Upper lobe of right lung (tissue), 1 donor: ENCODE measurements around the gene ARL8B. TPM values are rescaled to one million over a fixed set of nuclear protein-coding genes. Genes with fewer than 3 reads are reported as not detected.
"Not testable (repeated sequence)": the region's sequence is repeated elsewhere in the genome, so short reads cannot be mapped to it uniquely, and the experiment has no call there.

ENCODE experiments used
- ATAC-seq: fragments of 200-7000 bp; cut with Tn5 transposase; one replicate; pipeline ENCODE4 v1.9.1; 2020; ENCODE audit warnings: mild to moderate bottlenecking, moderate library complexity
- DNase-seq: peaks from one replicate; pipeline ENCODE4 v3.0.0-alpha.2; 2020
- H3K27ac ChIP-seq: fragments of 200-600 bp; one replicate; pipeline ENCODE4 v1.8.0; 2022
- H3K27me3 ChIP-seq: fragments of 200-600 bp; one replicate; pipeline ENCODE4 v1.8.0; 2022; ENCODE audit warnings: mild to moderate bottlenecking
- H3K36me3 ChIP-seq: fragments of 200-600 bp; one replicate; pipeline ENCODE4 v1.8.0; 2022
- H3K4me1 ChIP-seq: fragments of 200-600 bp; one replicate; pipeline ENCODE4 v1.8.0; 2022
- H3K4me3 ChIP-seq: fragments of 200-600 bp; one replicate; pipeline ENCODE4 v1.8.0; 2022; ENCODE audit warnings: mild to moderate bottlenecking
- H3K9me3 ChIP-seq: fragments of 200-600 bp; one replicate; pipeline ENCODE4 v1.8.0; 2022
- intact Hi-C: fragments of 100-400 bp; cut with DNase I; formaldehyde crosslinking; loops from one replicate; pipeline ENCODE4 v1.11.0; 2022
- total RNA-seq: library from RNA; stranded (reverse); fragmentation: NEBNext Ultra II Directional; extraction: Animal tissue kit (Norgen Biotek cat#: 25700); gene quantifications from one replicate; pipeline ENCODE4 v1.2.1, GENCODE V29; 2021
- TF ChIP-seq, protein P1 (sequence below): fragments of 200-600 bp; IDR thresholded peaks from one replicate; pipeline ENCODE4 v1.8.0; 2022; ENCODE audit warnings: antibody characterized with exemption
- donor health status: DM: no; HTN: yes; CAD: no; lungs with severe emphysema.

ARL8B gene
- total RNA-seq, 1 donor from 2014 or later: 91.5 TPM

- peaks cover 18% of the 10 kb centered on the region for H3K4me1 ChIP-seq
- DNase-seq: no peak
- no peak overlapping the region for H3K27ac ChIP-seq
- peaks cover 4% of the 10 kb centered on the region for H3K36me3 ChIP-seq
- H3K9me3 ChIP-seq: no peaks in the 10 kb centered on the region
- TF ChIP-seq, protein P1, sequence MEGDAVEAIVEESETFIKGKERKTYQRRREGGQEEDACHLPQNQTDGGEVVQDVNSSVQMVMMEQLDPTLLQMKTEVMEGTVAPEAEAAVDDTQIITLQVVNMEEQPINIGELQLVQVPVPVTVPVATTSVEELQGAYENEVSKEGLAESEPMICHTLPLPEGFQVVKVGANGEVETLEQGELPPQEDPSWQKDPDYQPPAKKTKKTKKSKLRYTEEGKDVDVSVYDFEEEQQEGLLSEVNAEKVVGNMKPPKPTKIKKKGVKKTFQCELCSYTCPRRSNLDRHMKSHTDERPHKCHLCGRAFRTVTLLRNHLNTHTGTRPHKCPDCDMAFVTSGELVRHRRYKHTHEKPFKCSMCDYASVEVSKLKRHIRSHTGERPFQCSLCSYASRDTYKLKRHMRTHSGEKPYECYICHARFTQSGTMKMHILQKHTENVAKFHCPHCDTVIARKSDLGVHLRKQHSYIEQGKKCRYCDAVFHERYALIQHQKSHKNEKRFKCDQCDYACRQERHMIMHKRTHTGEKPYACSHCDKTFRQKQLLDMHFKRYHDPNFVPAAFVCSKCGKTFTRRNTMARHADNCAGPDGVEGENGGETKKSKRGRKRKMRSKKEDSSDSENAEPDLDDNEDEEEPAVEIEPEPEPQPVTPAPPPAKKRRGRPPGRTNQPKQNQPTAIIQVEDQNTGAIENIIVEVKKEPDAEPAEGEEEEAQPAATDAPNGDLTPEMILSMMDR: no peak
- no peaks in the 10 kb centered on the region for H3K27me3 ChIP-seq
- peak; percentile 15 for ATAC-seq
- no peak overlapping the region for H3K4me3 ChIP-seq
- intact Hi-C loops: no loop called here
Measured at GRCh38 chr3:5165698-5166097, 43.6 kb downstream of the ARL8B start.

- H3K27me3 ChIP-seq: no peaks in the 10 kb centered on the region
- ATAC-seq (no peak), DNase-seq (no peak)
- H3K4me1 ChIP-seq: peaks cover 9% of the 10 kb centered on the region
- no peaks in the 10 kb centered on the region for H3K9me3 ChIP-seq
- TF ChIP-seq, protein P1: no peak
- H3K4me3 ChIP-seq: no peak overlapping the region
- H3K36me3 ChIP-seq: peaks cover 15% of the 10 kb centered on the region
- no peak overlapping the region for H3K27ac ChIP-seq
- intact Hi-C loops: no loop called here
Measured at GRCh38 chr3:5166846-5167245, 44.8 kb downstream of the ARL8B start.

DNA sequence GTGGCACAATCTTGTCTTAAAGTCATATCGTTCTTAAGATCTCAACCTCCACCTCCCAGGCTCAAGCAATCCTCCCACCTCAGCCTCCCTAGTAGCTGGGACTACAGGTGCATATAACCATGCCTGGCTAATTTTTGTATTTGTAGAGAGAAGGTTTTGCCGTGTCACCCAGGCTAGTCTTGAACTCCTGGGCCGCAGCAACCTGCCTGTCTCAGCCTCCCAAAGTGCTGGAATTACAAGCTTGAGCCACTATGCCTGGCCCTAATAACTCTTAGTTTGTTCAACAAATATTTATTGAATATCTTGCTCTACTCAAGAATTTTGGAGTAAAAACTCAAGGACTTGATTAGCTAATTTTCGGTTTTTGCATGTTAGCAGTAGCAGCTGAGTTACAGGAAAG lies 46.0 kb downstream of the ARL8B start:
- TF ChIP-seq, protein P1: no peak
- Histone ChIP-seq H3K4me1 (peaks cover 3% of the 10 kb centered on the region), H3K9me3 (no peaks in the 10 kb centered on the region), H3K36me3 (peaks cover 28% of the 10 kb centered on the region), H3K27me3 (no peaks in the 10 kb centered on the region), H3K27ac (peak overlapping the region; percentile 4), H3K4me3 (no peak overlapping the region)
- intact Hi-C loops: no loop called here
- DNase-seq: no peak
- ATAC-seq: peak; percentile 68

- DNase-seq (no peak), ATAC-seq (no peak)
- no peaks in the 10 kb centered on the region for H3K27me3 ChIP-seq
- H3K9me3 ChIP-seq: no peaks in the 10 kb centered on the region
- TF ChIP-seq, protein P1: no peak
- intact Hi-C loops: no loop called here
- peaks cover 3% of the 10 kb centered on the region for H3K4me1 ChIP-seq
- peak overlapping the region; percentile 17 for H3K27ac ChIP-seq
- no peak overlapping the region for H3K4me3 ChIP-seq
- peaks cover 42% of the 10 kb centered on the region for H3K36me3 ChIP-seq
Measured at GRCh38 chr3:5169807-5170206, 47.7 kb downstream of the ARL8B start.

GRCh38 chr3:5170975-5171374 lies 48.9 kb downstream of the ARL8B start:
- Histone ChIP-seq H3K36me3 (peaks cover 54% of the 10 kb centered on the region), H3K4me3 (no peak overlapping the region), H3K27ac (no peak overlapping the region), H3K9me3 (no peaks in the 10 kb centered on the region), H3K27me3 (no peaks in the 10 kb centered on the region), H3K4me1 (no peaks in the 10 kb centered on the region)
- no peak for DNase-seq
- no peak for ATAC-seq
- TF ChIP-seq, protein P1: no peak
- intact Hi-C loops: no loop called here

- Histone ChIP-seq H3K4me1 (no peaks in the 10 kb centered on the region), H3K9me3 (no peaks in the 10 kb centered on the region), H3K27ac (no peak overlapping the region), H3K4me3 (no peak overlapping the region), H3K36me3 (peaks cover 63% of the 10 kb centered on the region), H3K27me3 (no peaks in the 10 kb centered on the region)
- intact Hi-C loops: no loop called here
- ATAC-seq: no peak
- TF ChIP-seq, protein P1: no peak
- DNase-seq: no peak
Measured at GRCh38 chr3:5172018-5172417, 49.9 kb downstream of the ARL8B start.

DNA sequence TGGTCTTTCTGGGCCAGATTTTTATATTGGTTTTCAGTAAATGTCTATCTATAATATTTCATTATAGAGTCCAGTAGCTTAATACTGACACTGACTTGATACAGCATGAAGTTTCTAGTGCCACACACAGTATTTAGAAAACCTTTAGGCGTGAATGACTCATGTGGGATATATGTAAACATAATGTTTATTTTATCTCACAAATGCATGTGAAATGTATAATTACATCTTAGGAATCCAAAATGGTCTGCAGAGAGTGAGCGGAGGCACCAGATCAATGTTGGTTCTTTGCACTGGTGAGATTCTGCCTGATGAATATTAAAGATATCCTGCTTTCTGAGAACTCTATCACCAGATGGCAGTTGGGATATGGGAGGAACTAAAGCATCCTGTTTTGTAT lies 56.9 kb downstream of the ARL8B start:
- intact Hi-C loops, H3K27me3 ChIP-seq, ATAC-seq, DNase-seq, H3K4me1 ChIP-seq, H3K9me3 ChIP-seq, H3K4me3 ChIP-seq, H3K27ac ChIP-seq: not testable (repeated sequence)
- H3K36me3 ChIP-seq: peaks cover 84% of the 10 kb centered on the region
